IPS DF 19.7 (cell line): ENCODE results near the gene MEX3C.

Experiments used
- DNase-seq: peaks from one replicate; pipeline ENCODE4 v3.0.0-alpha.2; 2013; ENCODE audit warnings: low read depth, low spot score

MEX3C gene

GRCh38 chr18:51153659-51154371 is 43.7 kb downstream of the MEX3C start:
- DNase-seq = no peak

GRCh38 chr18:51151568-51152511 is 45.6 kb downstream of the MEX3C start:
- no peak for DNase-seq

- no peak for DNase-seq
Measured at GRCh38 chr18:51151185-51151567, 46.3 kb downstream of the MEX3C start.

- DNase-seq = no peak
Measured at GRCh38 chr18:51150113-51150700, 47.3 kb downstream of the MEX3C start.

GRCh38 chr18:51149670-51150069 is 47.8 kb downstream of the MEX3C start:
- no peak for DNase-seq

- DNase-seq = no peak
Measured at GRCh38 chr18:51146909-51147308, 50.6 kb downstream of the MEX3C start.

GRCh38 chr18:51138936-51139335 is 58.5 kb downstream of the MEX3C start:
- DNase-seq = no peak

GRCh38 chr18:51137891-51138290 is 59.6 kb downstream of the MEX3C start:
- DNase-seq = no peak

- DNase-seq = no peak
Measured at GRCh38 chr18:51137026-51137729, 60.3 kb downstream of the MEX3C start.

GRCh38 chr18:51135795-51136194 is 61.7 kb downstream of the MEX3C start:
- no peak for DNase-seq

- DNase-seq = no peak
Measured at GRCh38 chr18:51135364-51135763, 62.1 kb downstream of the MEX3C start.

- no peak for DNase-seq
Measured at GRCh38 chr18:51134721-51135120, 62.8 kb downstream of the MEX3C start.

GRCh38 chr18:51133580-51134160 is 63.8 kb downstream of the MEX3C start:
- no peak for DNase-seq

GRCh38 chr18:51132256-51132935 is 65.1 kb downstream of the MEX3C start:
- DNase-seq = no peak

- no peak for DNase-seq
Measured at GRCh38 chr18:51128533-51128932, 68.9 kb downstream of the MEX3C start.

GRCh38 chr18:51127664-51128063 is 69.8 kb downstream of the MEX3C start:
- DNase-seq = no peak

GRCh38 chr18:51125976-51126375 is 71.5 kb downstream of the MEX3C start:
- no peak for DNase-seq
